NCI-H2196 (cell line): ENCODE measurements around the gene ZBTB46.
"Not testable (repeated sequence)": the region's sequence is repeated elsewhere in the genome, so short reads cannot be mapped to it uniquely, and the experiment has no call there.

ENCODE experiments used
- DNase-seq: peaks from one replicate; lab custom pipeline; 2025; ENCODE audit not compliant: unreplicated experiment; lab: John Stamatoyannopoulos, UW

Gene ZBTB46

DNA sequence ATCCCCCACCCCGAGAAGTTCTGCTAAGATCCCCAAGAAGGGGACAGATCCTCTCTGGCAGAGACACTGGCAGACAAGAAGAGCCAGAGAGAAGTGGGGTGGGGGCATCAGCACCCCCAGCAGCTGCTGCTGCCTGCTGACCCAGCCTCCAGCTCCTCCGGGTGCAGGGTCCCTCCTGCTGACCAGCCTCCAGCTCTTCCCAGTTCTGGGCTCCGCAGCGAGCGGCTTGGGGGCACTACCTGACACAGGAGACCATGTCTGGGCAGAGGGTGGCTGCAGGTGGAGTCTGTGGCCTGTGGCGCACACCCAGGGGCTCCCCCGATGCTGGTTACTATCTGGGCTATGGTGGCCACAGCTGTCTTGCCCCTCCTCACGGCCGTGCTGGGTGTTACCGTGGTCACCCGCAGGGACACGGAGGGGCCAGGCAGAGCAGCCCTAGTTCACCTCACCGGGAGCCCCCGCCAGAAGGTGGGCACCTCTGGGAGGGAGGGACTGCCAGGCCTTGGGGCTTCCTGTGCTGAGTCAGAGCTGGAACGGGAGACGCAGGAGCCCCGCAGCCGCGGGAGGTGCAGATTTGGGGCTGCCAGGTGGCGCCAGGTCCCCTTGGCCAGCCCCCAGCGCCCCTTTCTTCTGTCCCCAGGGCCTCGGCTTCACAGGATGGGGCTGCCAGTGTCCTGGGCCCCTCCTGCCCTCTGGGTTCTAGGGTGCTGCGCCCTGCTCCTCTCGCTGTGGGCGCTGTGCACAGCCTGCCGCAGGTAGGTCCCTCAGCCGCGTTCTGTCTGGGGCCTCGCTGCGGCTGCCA lies 94.0 kb downstream of the ZBTB46 start:
- DNase-seq, result no peak

DNA sequence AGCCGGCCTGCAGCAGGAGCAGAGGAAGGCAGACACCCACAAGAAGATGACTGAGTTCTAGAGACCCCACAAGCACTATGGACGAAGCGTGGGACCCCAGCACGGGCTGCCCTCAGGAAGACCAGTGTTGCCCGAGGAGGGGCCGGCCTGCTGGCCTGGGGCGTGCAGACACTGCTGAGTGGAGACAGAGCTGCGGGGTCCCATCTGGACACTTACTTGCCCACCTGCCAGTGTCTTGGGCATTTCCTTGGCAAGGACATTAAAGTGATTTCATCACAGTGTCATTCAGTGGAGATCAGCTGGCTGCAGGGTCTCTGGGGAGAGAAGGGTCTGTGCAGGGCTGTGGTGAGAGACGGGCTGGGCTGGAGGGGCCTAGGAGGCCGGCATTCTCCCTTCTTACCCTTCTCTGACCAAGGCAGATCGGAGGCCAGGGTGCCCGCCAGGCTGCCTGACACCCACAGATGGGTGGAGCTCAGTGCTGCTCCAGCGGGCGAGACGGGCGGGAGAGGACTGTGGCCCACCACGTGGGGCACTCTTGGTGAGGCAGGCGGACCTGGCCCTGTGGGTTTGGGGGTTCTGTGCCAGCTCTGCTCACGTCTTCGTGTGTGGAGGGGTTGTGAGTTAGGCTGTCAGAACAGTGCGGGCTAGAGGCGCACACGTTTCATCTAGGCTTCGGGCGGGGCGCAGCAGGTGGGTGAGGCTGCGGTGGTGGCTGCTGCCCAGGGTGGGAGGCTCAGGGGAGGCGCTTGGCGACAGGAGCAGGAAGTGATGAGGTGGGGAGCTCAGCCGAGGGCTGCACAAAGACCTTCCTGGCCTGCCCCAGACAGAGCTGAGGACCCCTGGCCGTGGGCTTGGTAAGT lies 95.0 kb downstream of the ZBTB46 start, which contains the start of gene LIME1:
Gene LIME1, plus strand, starts transcription at position 806 of the 860 bp plus-strand sequence. CDS start 886 bp downstream, outside the sequence.
- no peak for DNase-seq

DNA sequence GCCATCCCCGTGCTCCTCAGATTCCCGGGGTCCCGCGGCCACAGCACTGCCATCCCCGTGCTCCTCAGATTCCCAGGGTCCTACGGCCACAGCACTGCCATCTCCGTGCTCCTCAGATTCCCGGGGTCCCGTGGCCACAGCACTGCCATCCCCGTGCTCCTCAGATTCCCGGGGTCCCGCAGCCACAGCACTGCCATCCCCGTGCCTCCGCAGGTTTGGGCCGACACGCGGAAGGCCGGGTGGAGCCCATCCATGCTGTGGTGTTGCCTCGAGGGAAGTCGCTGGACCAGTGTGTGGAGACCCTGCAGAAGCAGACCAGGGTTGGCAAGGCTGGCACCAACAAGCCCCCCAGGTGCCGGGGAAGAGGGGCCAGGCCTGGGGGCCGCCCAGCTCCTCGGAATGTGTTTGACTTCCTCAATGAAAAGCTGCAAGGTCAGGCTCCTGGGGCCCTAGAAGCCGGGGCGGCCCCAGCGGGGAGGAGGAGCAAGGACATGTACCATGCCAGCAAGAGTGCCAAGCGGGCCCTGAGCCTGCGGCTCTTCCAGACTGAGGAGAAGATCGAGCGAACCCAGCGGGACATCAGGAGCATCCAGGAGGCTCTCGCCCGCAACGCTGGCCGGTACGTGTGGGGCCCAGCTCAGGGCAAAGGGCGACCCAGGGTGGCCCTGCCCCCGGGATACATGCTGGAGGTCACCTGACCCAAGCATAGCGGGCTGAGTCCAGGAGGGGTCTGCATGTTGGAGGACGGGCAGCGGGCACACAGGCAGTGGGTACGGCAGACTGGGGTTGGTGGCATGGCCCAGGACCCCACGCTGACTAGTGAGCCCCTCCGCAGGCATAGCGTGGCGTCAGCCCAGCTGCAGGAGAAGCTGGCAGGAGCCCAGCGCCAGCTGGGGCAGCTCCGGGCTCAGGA lies 95.9 kb downstream of the ZBTB46 start:
- no peak for DNase-seq

DNA sequence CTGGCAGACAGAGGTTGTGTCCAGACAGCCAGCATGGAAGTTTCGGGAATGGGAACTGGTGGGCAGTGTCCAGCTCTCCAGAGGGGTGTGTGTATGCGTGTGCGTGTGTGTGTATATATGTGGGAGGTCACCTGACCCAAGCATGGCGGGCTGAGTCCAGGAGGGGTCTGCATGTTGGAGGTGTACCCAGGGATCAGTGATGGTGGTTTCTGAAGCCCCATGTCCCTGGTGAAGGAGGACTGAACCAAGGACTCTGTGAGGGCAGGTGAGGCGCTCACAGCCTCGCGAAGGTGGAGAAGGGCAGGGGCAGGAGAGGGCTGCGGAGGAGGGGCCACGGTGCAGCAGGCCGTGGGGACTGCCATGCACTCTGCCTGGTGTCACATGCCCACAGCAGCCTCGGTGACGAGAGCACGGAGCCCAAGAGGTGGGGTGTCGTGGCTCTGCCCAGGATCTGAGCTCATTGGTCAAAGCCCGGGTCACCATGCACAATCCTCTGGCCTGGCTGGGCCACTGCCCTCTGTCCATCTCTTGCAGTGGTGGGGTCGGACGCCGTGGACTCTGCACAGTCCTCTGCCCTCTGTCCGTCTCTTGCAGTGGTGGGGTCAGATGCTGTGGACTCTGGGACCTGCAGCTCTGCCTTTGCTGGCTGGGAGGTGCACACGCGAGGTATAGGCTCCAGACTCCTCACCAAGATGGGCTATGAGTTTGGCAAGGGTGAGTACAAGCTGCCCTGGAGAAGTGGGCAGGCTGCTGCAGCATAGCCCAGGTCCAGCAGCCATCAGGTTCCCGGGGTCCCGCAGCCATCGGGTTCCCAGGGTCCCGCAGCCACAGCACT lies 96.7 kb downstream of the ZBTB46 start:
- DNase-seq, result no peak

DNA sequence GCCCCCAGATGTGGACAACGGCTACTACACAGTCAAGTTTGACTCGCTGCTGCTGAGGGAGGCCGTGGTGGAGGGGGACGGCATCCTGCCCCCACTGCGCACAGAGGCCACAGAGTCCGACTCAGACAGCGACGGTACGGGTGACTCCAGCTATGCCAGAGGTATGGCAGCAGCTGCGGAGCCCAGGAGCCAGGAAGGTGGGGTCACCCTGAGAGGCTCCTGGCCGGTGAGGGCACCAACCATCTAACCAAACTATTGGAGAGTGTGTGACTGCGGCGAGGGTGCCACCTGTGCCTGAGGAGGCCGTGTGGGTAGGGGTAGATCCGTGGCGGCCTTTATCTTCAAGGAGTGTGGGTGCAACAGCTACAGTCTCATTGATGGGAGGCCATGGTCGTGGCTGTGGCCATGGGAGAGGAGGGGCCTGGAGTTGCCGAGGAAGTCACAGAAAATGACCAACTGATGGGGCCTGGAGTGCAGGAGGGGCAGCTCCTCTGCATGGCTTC lies 97.4 kb downstream of the ZBTB46 start:
- DNase-seq, result no peak

DNA sequence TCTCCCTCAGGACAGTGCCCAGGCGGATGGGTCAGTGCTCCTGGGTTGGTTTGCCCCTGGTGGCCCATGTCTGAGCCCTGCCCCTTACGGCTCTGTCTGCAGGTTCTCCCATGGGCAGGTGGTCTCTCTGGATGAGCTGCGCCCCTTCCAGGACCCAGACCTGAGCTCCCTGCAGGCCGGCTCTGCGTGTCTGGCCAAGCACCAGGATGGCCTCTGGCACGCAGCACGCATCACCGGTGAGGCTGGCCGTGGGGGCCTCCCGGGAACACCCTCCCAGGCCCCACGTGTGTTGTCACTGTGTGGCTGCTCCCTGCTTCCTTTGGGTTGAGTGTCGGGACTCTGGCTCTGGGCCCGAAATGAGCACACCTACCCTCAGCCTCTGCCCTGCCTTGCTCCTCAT lies 97.9 kb downstream of the ZBTB46 start:
- DNase-seq, result no peak

DNA sequence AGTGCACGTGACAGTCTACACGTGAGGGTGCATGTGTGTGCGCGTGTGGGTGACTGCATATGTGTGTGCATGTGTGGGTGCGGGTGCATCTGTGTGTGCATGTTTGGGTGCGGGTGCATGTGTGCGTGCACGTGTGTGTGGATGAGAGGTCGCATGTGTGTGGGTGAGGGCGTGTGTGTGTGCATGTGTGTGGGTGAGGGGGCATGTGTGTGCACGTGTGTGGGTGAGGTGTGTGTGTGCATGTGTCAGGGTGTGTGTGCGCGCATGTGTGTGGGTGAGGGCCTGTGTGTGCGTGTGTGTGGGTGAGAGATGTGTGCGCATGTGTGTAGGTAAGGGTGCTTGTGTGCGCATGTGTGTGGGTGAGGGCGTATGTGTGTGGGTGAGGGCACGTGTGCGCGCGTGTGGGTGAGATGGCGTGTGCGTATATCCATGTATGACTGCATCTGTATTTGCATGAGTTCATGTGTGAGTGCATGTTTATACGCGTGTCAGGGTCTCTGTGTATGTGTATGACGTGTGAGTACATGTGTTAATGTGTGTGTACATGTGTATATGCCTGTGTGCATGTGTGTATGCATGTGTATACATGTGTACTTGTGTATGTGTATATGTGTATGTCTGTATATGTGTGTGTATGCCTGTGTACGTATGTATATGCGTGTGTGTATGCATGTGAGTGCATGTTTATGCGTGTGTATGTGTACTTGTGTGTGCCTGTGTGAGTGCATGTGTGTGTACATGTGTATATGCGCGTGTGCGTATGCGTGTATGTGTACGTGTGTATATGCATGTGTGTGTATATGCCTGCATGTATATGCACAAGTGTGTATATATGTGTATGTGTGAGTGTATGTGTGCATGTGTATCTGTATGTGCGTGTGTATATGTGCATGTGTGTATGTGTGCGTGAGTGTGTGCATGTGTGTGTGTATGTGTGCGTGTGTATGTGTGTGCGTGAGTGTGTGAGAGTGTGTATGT lies 98.7 kb downstream of the ZBTB46 start:
- no peak for DNase-seq

DNA sequence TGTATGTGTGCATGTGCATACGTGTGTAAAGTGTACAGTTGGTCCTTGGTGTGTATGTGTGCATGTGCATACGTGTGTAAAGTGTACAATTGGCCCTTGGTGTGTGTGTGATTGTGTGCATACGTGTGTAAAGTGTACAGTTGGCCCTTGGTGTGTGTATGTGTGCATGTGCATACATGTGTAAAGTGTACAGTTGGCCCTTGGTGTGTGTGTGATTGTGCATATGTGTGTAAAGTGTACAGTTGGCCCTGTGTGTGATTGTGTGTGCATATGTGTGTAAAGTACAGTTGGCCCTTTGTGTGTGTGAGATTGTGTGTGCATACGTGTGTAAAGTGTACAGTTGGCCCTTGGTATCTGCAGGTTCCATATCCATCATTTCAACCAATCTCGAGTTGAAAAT lies 99.7 kb downstream of the ZBTB46 start:
- DNase-seq, result no peak

DNA sequence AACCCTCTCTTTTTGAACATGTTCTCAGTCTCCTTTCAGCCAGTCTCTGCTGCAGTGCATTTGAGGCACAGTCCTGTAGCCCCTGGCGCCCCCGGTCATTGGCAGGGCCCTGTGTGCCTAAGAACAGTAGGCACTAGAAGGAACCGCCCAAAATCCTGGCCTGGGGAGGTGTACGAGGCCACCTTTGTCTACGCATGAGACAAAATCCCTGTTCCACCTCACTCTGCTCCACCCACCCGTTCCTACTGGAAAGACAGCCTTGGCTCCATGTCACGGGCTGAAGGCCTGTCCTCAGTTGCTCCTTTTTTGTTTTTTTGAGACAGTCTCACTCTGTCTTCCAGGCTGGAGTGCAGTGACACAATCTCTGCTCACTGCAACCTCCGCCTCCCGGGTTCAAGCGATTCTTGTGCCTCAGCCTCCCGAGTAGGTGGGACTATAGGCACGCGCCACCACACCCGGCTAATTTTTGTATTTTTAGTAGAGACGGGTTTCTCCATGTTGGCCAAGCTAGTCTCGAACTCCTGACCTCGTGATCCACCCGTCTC lies 100.8 kb downstream of the ZBTB46 start:
- DNase-seq, result not testable (repeated sequence)

DNA sequence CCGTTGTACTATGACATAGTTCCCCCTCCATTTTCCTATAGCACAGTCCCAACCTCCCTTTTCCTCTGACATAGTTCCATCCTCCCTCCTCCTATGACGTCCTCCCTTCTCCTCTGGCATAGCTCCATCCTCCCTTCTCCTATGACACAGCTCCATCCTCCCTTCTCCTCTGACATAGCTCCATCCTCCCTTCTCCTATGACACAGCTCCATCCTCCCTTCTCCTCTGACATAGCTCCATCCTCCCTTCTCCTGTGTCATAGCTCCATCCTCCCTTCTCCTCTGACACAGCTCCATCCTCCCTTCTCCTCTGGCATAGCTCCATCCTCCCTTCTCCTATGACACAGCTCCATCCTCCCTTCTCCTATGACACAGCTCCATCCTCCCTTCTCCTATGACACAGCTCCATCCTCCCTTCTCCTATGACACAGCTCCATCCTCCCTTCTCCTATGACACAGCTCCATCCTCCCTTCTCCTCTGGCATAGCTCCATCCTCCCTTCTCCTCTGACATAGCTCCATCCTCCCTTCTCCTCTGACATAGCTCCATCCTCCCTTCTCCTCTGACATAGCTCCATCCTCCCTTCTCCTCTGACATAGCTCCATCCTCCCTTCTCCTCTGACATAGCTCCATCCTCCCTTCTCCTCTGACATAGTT lies 108.0 kb downstream of the ZBTB46 start:
- DNase-seq, result not testable (repeated sequence)

DNA sequence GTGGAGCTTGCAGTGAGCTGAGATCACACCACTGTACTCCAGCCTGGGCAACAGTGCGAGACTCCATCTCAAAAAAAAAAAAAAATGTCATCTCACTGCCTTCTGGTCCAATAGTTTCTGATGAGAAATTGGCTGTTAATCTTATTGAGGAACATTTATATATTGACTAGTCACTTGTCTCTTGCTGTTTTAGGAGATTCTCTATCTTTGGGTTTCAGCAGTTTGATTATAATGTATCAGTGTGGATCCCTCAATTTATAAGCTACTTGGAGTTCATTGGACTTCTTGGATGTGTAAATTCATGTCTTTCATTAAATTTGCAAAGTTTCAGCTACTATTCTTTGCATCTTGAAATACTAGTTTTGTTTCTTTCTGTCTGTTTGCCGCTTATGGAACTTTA lies 112.1 kb downstream of the ZBTB46 start:
- no peak for DNase-seq

DNA sequence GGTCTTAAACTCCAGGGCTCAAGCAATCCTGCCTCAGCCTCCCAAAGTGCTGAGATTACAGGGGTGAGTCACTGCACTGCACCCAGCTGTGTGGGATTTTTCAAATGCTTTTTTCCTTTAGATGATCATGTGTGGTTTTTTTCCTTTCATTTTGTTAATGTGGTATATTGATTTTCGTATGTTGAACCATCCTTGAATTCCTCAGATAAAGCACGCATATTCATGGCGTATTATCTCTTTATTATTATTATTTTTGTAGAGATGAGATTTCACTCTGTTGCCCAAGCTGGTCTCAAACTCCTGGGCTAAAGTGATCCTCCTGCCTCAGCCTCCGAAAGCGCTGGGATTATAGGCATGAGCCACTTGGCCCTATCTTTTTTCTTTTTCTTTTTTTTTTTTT lies 116.2 kb downstream of the ZBTB46 start:
- DNase-seq, result no peak

DNA sequence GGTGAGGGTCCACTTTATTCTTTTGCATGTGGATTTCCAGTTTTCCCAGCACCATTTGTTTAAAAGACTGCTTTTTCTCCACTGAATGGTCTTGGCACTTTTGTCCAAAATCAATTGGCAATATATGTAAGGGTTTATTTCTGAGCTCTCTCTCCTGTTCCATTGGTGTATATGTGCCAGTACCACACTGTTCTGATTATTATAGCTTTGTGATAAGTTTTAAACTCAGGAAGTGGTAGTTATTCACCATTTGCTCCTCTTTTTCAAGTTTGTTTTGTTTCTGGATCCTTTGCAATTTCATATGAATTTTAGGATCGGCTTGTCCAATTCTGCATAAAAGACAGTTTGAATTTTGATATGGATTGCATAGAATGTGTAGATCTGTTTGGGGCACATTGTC lies 118.9 kb downstream of the ZBTB46 start:
- DNase-seq, result no peak

DNA sequence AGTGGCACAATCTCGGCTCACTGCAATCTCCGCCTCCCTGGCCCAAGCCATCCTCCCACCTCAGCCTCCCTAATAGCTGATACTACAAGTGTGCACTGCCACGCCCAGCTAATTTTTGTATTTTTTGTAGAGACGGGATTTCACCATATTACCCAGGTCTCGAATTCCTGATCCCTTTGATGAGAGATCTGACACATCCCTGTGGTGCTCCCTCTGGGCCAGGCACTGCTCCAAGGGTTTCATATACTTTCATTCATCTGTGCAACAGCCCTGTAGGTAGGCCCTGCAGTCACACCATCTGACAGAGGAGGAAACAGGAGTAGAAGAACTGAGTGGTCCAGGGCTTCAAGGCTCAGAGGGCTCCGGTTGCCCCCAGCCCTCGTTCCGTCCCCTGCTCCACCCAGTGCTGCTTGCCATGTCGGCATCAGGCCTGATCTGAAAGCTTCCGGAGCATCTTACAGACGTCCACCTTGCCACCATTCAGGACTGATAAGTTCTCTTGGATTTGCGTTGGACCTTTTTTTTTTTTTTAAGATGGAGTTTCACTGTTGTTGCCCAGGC lies 119.9 kb downstream of the ZBTB46 start:
- no peak for DNase-seq

DNA sequence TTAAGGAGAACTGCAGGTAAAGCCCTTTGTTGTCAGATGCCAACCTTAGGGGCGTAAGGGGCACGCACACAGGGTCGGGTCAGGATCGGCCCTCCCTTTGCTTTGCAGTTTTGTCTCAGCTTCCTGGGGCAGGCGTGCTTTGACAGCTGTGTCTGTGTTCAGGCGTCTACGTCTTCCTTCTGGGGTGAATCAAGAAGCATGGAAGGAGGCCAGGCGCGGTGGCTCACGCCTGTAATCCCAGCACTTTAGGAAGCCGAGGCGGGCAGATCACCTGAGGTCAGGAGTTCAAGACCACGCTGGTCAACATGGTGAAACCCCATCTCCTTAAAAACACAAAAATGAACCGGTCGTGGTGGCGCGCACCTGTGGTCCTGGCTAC lies 121.9 kb downstream of the ZBTB46 start:
- no peak for DNase-seq

DNA sequence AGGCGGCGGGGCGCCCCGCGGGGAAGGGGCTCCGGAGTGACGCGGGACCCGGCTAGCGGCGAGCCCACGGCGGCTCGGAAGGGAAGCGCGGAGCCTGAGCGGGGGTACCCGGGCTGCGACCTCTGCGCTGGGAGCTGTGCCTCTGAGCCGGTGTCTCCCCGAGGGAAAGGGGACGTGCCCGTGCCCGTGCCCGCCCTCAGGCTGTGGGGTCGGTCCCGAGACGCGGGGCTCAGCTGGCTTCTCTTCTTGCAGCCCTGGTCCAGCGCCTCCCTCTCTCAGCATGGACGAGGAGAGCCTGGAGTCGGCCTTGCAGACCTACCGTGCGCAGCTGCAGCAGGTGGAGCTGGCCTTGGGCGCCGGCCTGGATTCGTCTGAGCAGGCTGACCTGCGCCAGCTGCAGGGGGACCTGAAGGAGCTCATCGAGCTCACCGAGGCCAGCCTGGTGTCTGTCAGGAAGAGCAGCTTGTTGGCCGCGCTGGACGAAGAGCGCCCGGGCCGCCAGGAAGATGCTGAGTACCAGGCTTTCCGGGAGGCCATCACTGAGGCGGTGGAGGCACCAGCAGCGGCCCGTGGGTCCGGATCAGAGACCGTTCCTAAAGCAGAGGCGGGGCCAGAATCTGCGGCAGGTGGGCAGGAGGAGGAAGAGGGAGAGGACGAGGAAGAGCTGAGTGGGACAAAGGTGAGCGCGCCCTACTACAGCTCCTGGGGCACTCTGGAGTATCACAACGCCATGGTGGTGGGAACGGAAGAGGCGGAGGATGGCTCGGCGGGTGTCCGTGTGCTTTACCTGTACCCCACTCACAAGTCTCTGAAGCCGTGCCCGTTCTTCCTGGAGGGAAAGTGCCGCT lies 122.5 kb downstream of the ZBTB46 start:
- no peak for DNase-seq
